H1 (cell line): ENCODE results near the gene F2. TPM values are rescaled to one million over a fixed set of nuclear protein-coding genes. Genes with fewer than 3 reads are reported as not detected.
A peak's percentile ranks its signal among the peaks of the same experiment; 100 is the strongest.

ENCODE experiments used
- CTCF ChIA-PET: fragments of 300-600 bp; sonication (Branson Sonifier 250); formaldehyde crosslinking; loops from one replicate; lab custom pipeline; 2021; ENCODE audit not compliant: partially characterized antibody; lab: Charles Lee
- POLR2A ChIA-PET: fragments of 300-600 bp; sonication (Branson Sonifier 250); formaldehyde crosslinking; loops from one replicate; lab custom pipeline; 2021; ENCODE audit warnings: inconsistent platforms; ENCODE audit not compliant: partially characterized antibody; lab: Charles Lee
- DNase-seq, 2 experiments: peaks; one replicate each; pipeline versions ENCODE4 v3.0.0 to v3.0.0-alpha.2; 2010 to 2022; ENCODE audit warnings: low spot score in 2 of 2, low read depth in 1 of 2, mixed read lengths in 1 of 2
- FAIRE-seq: peaks from 2 replicates; lab custom pipeline; 2011; peaks lifted over from hg19 to GRCh38; lab: Jason Lieb, UNC
- H2AFZ ChIP-seq: 2 replicates; pipeline ENCODE4 v1.8.1; 2012; ENCODE audit warnings: low read length, inconsistent platforms
- H2AK5ac ChIP-seq: 2 replicates; pipeline ENCODE4 v1.6.1; 2013; ENCODE audit warnings: low read depth, low read length
- H2BK120ac ChIP-seq: replicated peaks from 2 replicates; pipeline ENCODE3; 2013; ENCODE audit warnings: low read depth, low read length, inconsistent platforms
- H2BK12ac ChIP-seq: 2 replicates; pipeline ENCODE4 v1.6.1; 2013; ENCODE audit warnings: low read depth, low read length
- H2BK15ac ChIP-seq: 2 replicates; pipeline ENCODE4 v1.6.1; 2013; ENCODE audit warnings: low read length
- H2BK20ac ChIP-seq: 2 replicates; pipeline ENCODE4 v1.6.1; 2013; ENCODE audit warnings: low read length
- H2BK5ac ChIP-seq: 2 replicates; pipeline ENCODE4 v1.6.1; 2013; ENCODE audit warnings: low read depth, low read length
- H3K14ac ChIP-seq: 2 replicates; pipeline ENCODE4 v1.6.1; 2013; ENCODE audit warnings: inconsistent platforms; ENCODE audit not compliant: insufficient read length
- H3K18ac ChIP-seq: 2 replicates; pipeline ENCODE4 v1.6.1; 2013; ENCODE audit warnings: low read length; ENCODE audit errors: extremely low read depth
- H3K23ac ChIP-seq: 2 replicates; pipeline ENCODE4 v1.6.1; 2013; ENCODE audit warnings: inconsistent platforms; ENCODE audit not compliant: insufficient read length
- H3K23me2 ChIP-seq: 2 replicates; pipeline ENCODE4 v1.6.1; 2013; ENCODE audit warnings: low read depth, low read length
- H3K27ac ChIP-seq: 2 replicates; pipeline ENCODE4 v1.6.1; 2011; ENCODE audit warnings: low read depth, low read length, inconsistent platforms
- H3K27me3 ChIP-seq, 4 experiments: replicated peaks in 1 of 4; 1 replicate in 1 of 4; 2 replicates in 3 of 4; pipeline versions ENCODE4 v1.6.1 to v1.8.1; 2011 to 2013; ENCODE audit warnings: low read length in 3 of 4, mild to moderate bottlenecking in 3 of 4, inconsistent platforms in 2 of 4, mixed read lengths in 2 of 4, moderate library complexity in 1 of 4; ENCODE audit not compliant: control insufficient read depth in 3 of 4, insufficient read depth in 3 of 4; ENCODE audit errors: extremely low read depth in 1 of 4
- H3K36me3 ChIP-seq, 4 experiments: 2 replicates each; pipeline versions ENCODE4 v1.6.1 to v1.8.1; 2011 to 2013; ENCODE audit warnings: mild to moderate bottlenecking in 4 of 4, low read length in 3 of 4, moderate library complexity in 2 of 4, control low read depth in 1 of 4, inconsistent platforms in 1 of 4; ENCODE audit not compliant: insufficient read depth in 4 of 4, control insufficient read depth in 2 of 4
- H3K4ac ChIP-seq: replicated peaks from 2 replicates; pipeline ENCODE3; 2013; ENCODE audit warnings: low read length, low read depth, mixed read lengths, inconsistent platforms; ENCODE audit not compliant: insufficient read length
- H3K4me1 ChIP-seq, 4 experiments: replicated peaks in 1 of 4; 1 replicate in 1 of 4; 2 replicates in 3 of 4; pipeline versions ENCODE4 v1.6.1 to v1.8.1; 2011 to 2013; ENCODE audit warnings: low read length in 3 of 4, inconsistent platforms in 2 of 4, mixed read lengths in 1 of 4; ENCODE audit not compliant: insufficient read depth in 4 of 4, control insufficient read depth in 3 of 4
- H3K4me2 ChIP-seq, 2 experiments: 2 replicates each; pipeline versions ENCODE4 v1.6.1 to v1.8.1; 2011 to 2013; ENCODE audit warnings: low read depth in 2 of 2, low read length in 2 of 2, control low read depth in 1 of 2, inconsistent platforms in 1 of 2, mild to moderate bottlenecking in 1 of 2; ENCODE audit not compliant: insufficient read depth in 1 of 2
- H3K4me3 ChIP-seq, 4 experiments: fragments of 200-600, 300-600 bp in 1 of 4; sonication (generic), shearing (Covaris generic), sonication (Bioruptor Twin) in 1 of 4; 2 replicates each; pipeline versions ENCODE4 v1.5.1 to v1.8.1; 2011 to 2016; ENCODE audit warnings: low read length in 4 of 4, low read depth in 3 of 4, control low read depth in 2 of 4, inconsistent platforms in 2 of 4, mild to moderate bottlenecking in 2 of 4, mixed read lengths in 1 of 4, moderate library complexity in 1 of 4; ENCODE audit not compliant: insufficient read depth in 2 of 4; ENCODE audit errors: extremely low read depth in 1 of 4
- H3K56ac ChIP-seq: replicated peaks from 2 replicates; pipeline ENCODE3; 2013; ENCODE audit warnings: low read depth, mild to moderate bottlenecking, mixed read lengths, low read length, inconsistent platforms; ENCODE audit not compliant: insufficient read length
- H3K79me1 ChIP-seq: 2 replicates; pipeline ENCODE4 v1.6.1; 2013; ENCODE audit warnings: low read depth, low read length, control low read depth
- H3K79me2 ChIP-seq, 2 experiments: 2 replicates each; pipeline versions ENCODE4 v1.6.1 to v1.8.1; 2012 to 2013; ENCODE audit warnings: low read length in 2 of 2, mild to moderate bottlenecking in 2 of 2, inconsistent platforms in 1 of 2; ENCODE audit not compliant: insufficient read depth in 2 of 2, control insufficient read depth in 1 of 2
- H3K9ac ChIP-seq, 4 experiments: replicated peaks in 1 of 4; 1 replicate in 1 of 4; 2 replicates in 3 of 4; pipeline versions ENCODE4 v1.6.1 to v1.8.1; 2011 to 2013; ENCODE audit warnings: low read depth in 3 of 4, low read length in 3 of 4, control low read depth in 2 of 4, mild to moderate bottlenecking in 2 of 4, moderate library complexity in 2 of 4, inconsistent platforms in 1 of 4; ENCODE audit errors: extremely low read depth in 1 of 4
- H3K9me3 ChIP-seq, 2 experiments: 2 replicates each; pipeline versions ENCODE4 v1.6.1 to v1.8.1; 2012 to 2013; ENCODE audit warnings: mild to moderate bottlenecking in 2 of 2, moderate library complexity in 2 of 2, control low read depth in 1 of 2, inconsistent platforms in 1 of 2, low read depth in 1 of 2, low read length in 1 of 2, mixed read lengths in 1 of 2; ENCODE audit not compliant: insufficient read depth in 2 of 2
- H4K20me1 ChIP-seq, 2 experiments: replicated peaks in 1 of 2; 2 replicates each; pipeline versions ENCODE3 to v1.8.1; 2011 to 2013; ENCODE audit warnings: inconsistent platforms in 2 of 2, low read length in 2 of 2, mild to moderate bottlenecking in 1 of 2; ENCODE audit not compliant: insufficient read depth in 2 of 2, control insufficient read depth in 1 of 2
- H4K5ac ChIP-seq: 2 replicates; pipeline ENCODE4 v1.6.1; 2013; ENCODE audit warnings: low read length, low read depth, mixed read lengths, inconsistent platforms; ENCODE audit not compliant: insufficient read length
- H4K8ac ChIP-seq: 2 replicates; pipeline ENCODE4 v1.8.0; 2013; ENCODE audit warnings: mild to moderate bottlenecking, moderate library complexity, low read length, inconsistent platforms; ENCODE audit not compliant: insufficient read depth; ENCODE audit errors: extremely low read depth
- H4K91ac ChIP-seq: replicated peaks from 2 replicates; pipeline ENCODE3; 2013; ENCODE audit warnings: low read length, mixed read lengths, inconsistent platforms; ENCODE audit not compliant: insufficient read length
- JUND ChIP-seq: IDR thresholded peaks from 2 replicates; pipeline ENCODE4 v1.6.1; 2011; ENCODE audit warnings: mild to moderate bottlenecking, improper control_type of control experiment, low read length
- TAF1 ChIP-seq: IDR thresholded peaks from 2 replicates; pipeline ENCODE4 v1.6.1; 2011; ENCODE audit warnings: mild to moderate bottlenecking, low read depth, low read length
- WGBS, 2 experiments: shearing (Covaris generic) in 1 of 2; methylation state at CpG; one replicate each; pipeline versions ENCODE4 v1.1.6 to v1.1.7; 2013 to 2015; ENCODE audit warnings: low lambda C conversion rate in 2 of 2, mixed read lengths in 2 of 2, inconsistent platforms in 1 of 2, low coverage in 1 of 2, missing lambda C conversion rate in 1 of 2; ENCODE audit not compliant: insufficient replicate concordance in 2 of 2, insufficient coverage in 1 of 2, insufficient read length in 1 of 2; ENCODE audit errors: extremely low coverage in 1 of 2, missing lambda C conversion rate in 1 of 2; 5-methylcytosine and 5-hydroxymethylcytosine counted together
- microRNA-seq, 2 experiments: library from miRNA; unstranded; fragments of <30 nt; microRNA quantifications; one replicate each; pipeline versions ENCODE4 to v1.2.0, GENCODE V29; 2016 to 2020; ENCODE audit warnings: borderline microRNAs expressed in 2 of 2, borderline number of aligned reads in 2 of 2, borderline replicate concordance in 1 of 2
- polyA plus RNA-seq, 7 experiments: library from polyadenylated mRNA; depleted of rRNA in 3 of 7; stranded (reverse) in 5 of 7; unstranded in 2 of 7; fragments of >200 nt in 5 of 7; fragments of 200-250 nt in 2 of 7; gene quantifications; 1 replicate in 5 of 7; 2 replicates in 1 of 7; 4 replicates in 1 of 7; pipeline versions ENCODE4 v1.2.1 to v1.2.3, GENCODE V29; 2011 to 2013; ENCODE audit warnings: missing spikeins in 2 of 7, mixed read lengths in 2 of 7
- small RNA-seq: library from polyadenylated mRNA; stranded (forward); fragments of <200 nt; extraction: miRNeasy Mini kit (QIAGEN cat#:217004); gene quantifications from one replicate; pipeline ENCODE3, GENCODE V24; 2013; ENCODE audit not compliant: insufficient read depth
- total RNA-seq: library from RNA; stranded (reverse); fragmentation: NEBNext Ultra II Directional; extraction: Animal tissue kit (Norgen Biotek cat#: 25700); gene quantifications from 2 replicates; pipeline ENCODE4 v1.2.1, GENCODE V29; 2021
- TF ChIP-seq, protein P1 (sequence below): IDR thresholded peaks from 2 replicates; pipeline ENCODE4 v1.6.1; 2011; ENCODE audit warnings: low read depth, mild to moderate bottlenecking, low read length; ENCODE audit not compliant: insufficient read depth

F2 gene
- total and polyA plus RNA-seq, 2 of the 8 experiments (the other 6 are each of a cell fraction or from before 2014, with no cell fraction given), result 0.11 TPM; not detected in 1

DNA sequence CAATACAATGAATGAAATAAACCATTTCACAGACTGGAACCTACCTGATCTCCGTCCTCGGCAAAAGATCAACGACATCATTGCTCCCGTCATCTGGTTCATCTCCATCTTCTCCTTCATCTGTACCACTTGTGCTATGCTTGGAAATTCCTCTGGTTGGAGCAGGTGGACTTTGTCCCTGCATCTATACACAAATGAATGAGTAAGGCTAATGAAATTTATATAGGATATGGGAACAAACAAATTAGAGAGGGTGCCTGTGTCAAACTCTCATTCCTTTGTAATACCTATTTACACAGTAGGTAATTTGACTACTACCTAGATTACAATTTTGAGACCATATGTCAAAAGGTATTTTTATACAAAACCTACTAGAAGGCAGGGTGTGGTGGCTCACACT lies 59.4 kb downstream of the F2 start:
- WGBS, 2 experiments, result 97% methylated on average over 4 of the region's 4 CpGs; no CpG with 5 or more reads in 1 of the 2 experiments
- Histone ChIP-seq H3K23me2 (no peaks in the 10 kb centered on the region), H3K79me1 (no peaks in the 10 kb centered on the region), H2BK20ac (no peak overlapping the region), H3K4me2 (no peak overlapping the region), H3K23ac (no peak overlapping the region), H4K5ac (no peak overlapping the region), H2BK12ac (no peak overlapping the region), H4K91ac (no peak overlapping the region), H3K18ac (no peak overlapping the region), H4K8ac (no peak overlapping the region), H3K27me3 (no peaks in the 10 kb centered on the region), H4K20me1 (peaks cover 0 to 2% of the 10 kb centered on the region in 2 experiments), H2BK120ac (no peak overlapping the region), H2BK15ac (no peak overlapping the region), H3K4me1 (no peaks in the 10 kb centered on the region), H3K56ac (no peak overlapping the region), H3K14ac (no peak overlapping the region), H3K79me2 (no peaks in the 10 kb centered on the region), H3K36me3 (peaks cover 14 to 69% (median 42%) of the 10 kb centered on the region in 4 experiments), H3K4ac (no peak overlapping the region), H2AK5ac (no peak overlapping the region), H3K9ac (no peak overlapping the region), H3K9me3 (no peaks in the 10 kb centered on the region), H2BK5ac (no peak overlapping the region), H3K4me3 (no peak overlapping the region), H2AFZ (no peak overlapping the region), H3K27ac (no peak overlapping the region)
- POLR2A ChIA-PET, result no interaction called here
- FAIRE-seq (no peak), DNase-seq (no peak)
- TF ChIP-seq JUND (no peak), TAF1 (no peak)
- TF ChIP-seq, protein P1, sequence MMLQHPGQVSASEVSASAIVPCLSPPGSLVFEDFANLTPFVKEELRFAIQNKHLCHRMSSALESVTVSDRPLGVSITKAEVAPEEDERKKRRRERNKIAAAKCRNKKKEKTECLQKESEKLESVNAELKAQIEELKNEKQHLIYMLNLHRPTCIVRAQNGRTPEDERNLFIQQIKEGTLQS, result no peak
- CTCF ChIA-PET, result no interaction called here

Small RNA genes lying within 50 kb of the gene (microRNA-seq; reads per million reads assigned to microRNA genes)
- 0.23 to 0.41 reads per million in 2 experiments for gene MIR5582

Small RNA genes lying within 50 kb of the gene (small RNA-seq; reads per million reads assigned to genes)
- 1.0 reads per million for gene MIR5582
- gene RF00573, result not detected
- 60.4 reads per million, percentile 97 among the genes with 10 or more reads in this experiment for gene SNORD67

Other genes with a start within 250 kb of the F2 start
- gene AMBRA1, start 125.2 kb upstream of the F2 start, total RNA-seq, result 35.6 and 37.4 TPM in 2 replicates
- 14.2 and 22.5 TPM in 2 replicates for gene AMBRA1, start 125.2 kb upstream of the F2 start, polyA plus RNA-seq (2011; rRNA removed)
- 4.3 and 5.1 TPM in 2 replicates for gene HARBI1, start 102.0 kb upstream of the F2 start, total RNA-seq
- 2.7 and 3.8 TPM in 2 replicates for gene HARBI1, start 102.0 kb upstream of the F2 start, polyA plus RNA-seq (2011; rRNA removed)
- gene ATG13, start 101.7 kb upstream of the F2 start, total RNA-seq, result 77.4 and 82.2 TPM in 2 replicates
- 65.0 and 99.4 TPM in 2 replicates for gene ATG13, start 101.7 kb upstream of the F2 start, polyA plus RNA-seq (2011; rRNA removed)
- 58.8 and 63.3 TPM in 2 replicates for gene ARHGAP1, start 18.6 kb upstream of the F2 start, total RNA-seq
- 28.6 and 42.8 TPM in 2 replicates for gene ARHGAP1, start 18.6 kb upstream of the F2 start, polyA plus RNA-seq (2011; rRNA removed)
- gene ZNF408, start 18.2 kb upstream of the F2 start, total RNA-seq, result 10.7 and 11.0 TPM in 2 replicates
- 11.0 and 16.9 TPM in 2 replicates for gene ZNF408, start 18.2 kb upstream of the F2 start, polyA plus RNA-seq (2011; rRNA removed)
- gene CKAP5, start 127.1 kb downstream of the F2 start, total RNA-seq, result 185 and 192 TPM in 2 replicates
- 45.2 and 64.8 TPM in 2 replicates for gene CKAP5, start 127.1 kb downstream of the F2 start, polyA plus RNA-seq (2011; rRNA removed)
- 20.8 and 22.1 TPM in 2 replicates for gene LRP4, start 199.3 kb downstream of the F2 start, total RNA-seq
- 5.4 and 11.0 TPM in 2 replicates for gene LRP4, start 199.3 kb downstream of the F2 start, polyA plus RNA-seq (2011; rRNA removed)
- 24.2 and 26.2 TPM in 2 replicates for gene CSTPP1, start 217.5 kb downstream of the F2 start, total RNA-seq
- 28.7 and 55.1 TPM in 2 replicates for gene CSTPP1, start 217.5 kb downstream of the F2 start, polyA plus RNA-seq (2011; rRNA removed)